ENCODE measurements around the gene CNNM4.
"Not testable (repeated sequence)": the region's sequence is repeated elsewhere in the genome, so short reads cannot be mapped to it uniquely, and the experiment has no call there.

The CNNM4 gene

GRCh38 chr2:96795076-96795475 lies 34.4 kb downstream of the CNNM4 start:
- DNase-seq, result no peak

DNA sequence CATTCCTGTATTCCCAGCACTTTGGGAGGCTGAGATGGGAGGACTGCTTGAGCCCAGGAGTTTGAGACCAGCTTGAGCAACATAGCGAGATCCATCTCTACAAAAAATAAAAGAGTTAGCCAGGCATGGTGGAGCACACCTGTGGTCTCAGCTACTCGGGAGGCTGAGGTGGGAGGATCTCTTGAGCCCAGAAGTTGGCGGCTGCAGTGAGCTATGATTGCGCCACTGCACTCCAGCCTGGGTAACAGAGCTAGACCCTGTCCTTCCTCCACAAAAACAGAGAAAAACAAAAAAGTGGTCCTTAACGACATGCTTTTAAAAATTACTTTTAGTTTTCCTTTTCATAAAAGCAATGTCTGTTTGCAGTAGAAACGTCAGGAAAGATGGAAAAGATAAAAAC lies 35.8 kb downstream of the CNNM4 start:
- DNase-seq, result not testable (repeated sequence)

- no peak for DNase-seq
Measured at GRCh38 chr2:96797066-96797625, 36.4 kb downstream of the CNNM4 start.

- DNase-seq, result no peak
Measured at GRCh38 chr2:96798733-96799622, 38.3 kb downstream of the CNNM4 start.

GRCh38 chr2:96799623-96799935 lies 38.9 kb downstream of the CNNM4 start:
- DNase-seq, result no peak

- no peak for DNase-seq
Measured at GRCh38 chr2:96800061-96801004, 39.6 kb downstream of the CNNM4 start.

GRCh38 chr2:96801005-96801785 lies 40.5 kb downstream of the CNNM4 start:
- DNase-seq, result peak; percentile 58

DNA sequence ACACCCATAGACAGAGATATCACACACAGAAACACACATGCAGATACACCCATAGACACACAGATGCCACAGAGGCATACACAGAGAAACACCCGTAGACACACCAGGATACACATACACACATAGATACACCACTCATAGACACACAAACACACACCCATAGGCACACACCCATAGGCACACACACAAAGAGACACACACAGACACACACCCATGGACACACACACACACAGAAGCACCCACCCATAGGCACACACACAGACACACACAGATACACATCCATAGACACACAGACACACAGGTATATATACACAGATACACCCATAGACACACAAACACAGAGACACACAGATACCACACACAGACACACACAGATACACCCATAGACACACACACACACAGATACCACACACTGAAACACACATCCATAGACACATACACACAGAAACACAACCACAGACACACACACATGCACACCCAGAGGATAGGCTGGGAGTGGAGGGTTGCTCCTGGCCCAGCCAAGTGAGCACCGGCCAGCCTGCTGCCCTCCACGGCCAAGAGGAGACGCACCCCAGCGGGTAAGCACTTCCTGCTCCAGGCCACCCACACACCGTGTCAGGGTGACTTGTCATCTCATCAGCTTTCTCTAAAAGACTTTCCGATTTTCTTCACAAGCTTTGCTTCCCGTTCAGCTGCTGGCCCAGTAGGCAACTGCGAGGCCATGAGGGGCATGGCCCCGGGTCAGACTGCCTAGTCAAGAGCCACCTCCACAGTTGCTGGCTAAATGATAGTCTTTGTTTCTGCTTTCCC lies 41.3 kb downstream of the CNNM4 start:
- no peak for DNase-seq

- DNase-seq, result no peak
Measured at GRCh38 chr2:96802721-96803120, 42.0 kb downstream of the CNNM4 start.

GRCh38 chr2:96804986-96805385 lies 44.3 kb downstream of the CNNM4 start:
- DNase-seq, result no peak

GRCh38 chr2:96805946-96806345 lies 45.2 kb downstream of the CNNM4 start:
- DNase-seq, result not testable (repeated sequence)

GRCh38 chr2:96806468-96807126 lies 45.9 kb downstream of the CNNM4 start:
- no peak for DNase-seq

DNA sequence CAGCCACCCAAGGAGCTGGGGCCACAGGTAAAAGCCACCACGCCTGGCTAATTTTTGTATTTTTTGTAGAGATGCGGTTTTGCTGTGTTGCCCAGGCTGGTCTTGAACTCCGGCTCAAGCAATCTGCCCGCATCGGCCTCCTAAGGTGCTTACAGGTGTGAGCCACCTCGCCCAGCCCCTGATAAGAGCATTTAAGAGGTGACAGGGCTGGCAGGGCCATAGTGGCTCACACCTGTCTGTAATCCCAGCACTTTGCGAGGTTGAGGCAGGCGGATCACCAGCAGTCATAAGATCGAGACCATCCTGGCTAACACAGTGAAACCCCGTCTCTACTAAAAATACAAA lies 46.4 kb downstream of the CNNM4 start:
- no peak for DNase-seq

- no peak for DNase-seq
Measured at GRCh38 chr2:96808176-96808837, 47.6 kb downstream of the CNNM4 start.

DNA sequence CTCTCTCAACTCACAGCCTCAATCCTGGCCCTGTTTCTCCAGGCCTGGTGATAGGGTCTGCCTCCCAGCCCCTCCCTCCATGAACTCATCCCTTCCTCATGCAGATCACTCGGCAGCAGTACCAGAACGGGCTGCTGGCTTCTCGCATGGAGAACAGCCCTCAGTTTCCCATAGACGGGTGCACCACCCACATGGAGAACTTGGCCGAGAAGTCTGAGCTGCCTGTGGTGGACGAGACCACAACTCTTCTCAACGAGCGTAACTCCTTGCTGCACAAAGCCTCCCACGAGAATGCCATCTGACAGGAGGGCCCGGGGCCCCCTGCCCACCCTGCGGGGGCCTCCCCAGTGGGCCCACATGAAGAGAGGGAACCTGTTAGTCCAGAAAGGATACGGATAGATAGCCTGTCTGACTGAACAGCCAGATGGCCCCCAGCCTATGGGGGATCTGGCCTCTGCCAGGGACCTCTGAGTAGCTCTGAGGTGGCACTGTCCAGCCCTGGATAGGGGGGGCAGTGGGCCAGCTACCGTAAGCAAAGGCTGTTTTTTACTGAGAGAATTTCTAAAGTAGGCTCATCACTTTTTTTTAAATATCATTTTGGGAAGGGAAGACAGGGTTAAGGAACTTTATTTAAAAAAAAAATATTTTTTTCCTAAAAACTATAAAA lies 48.6 kb downstream of the CNNM4 start:
- DNase-seq, result no peak

DNA sequence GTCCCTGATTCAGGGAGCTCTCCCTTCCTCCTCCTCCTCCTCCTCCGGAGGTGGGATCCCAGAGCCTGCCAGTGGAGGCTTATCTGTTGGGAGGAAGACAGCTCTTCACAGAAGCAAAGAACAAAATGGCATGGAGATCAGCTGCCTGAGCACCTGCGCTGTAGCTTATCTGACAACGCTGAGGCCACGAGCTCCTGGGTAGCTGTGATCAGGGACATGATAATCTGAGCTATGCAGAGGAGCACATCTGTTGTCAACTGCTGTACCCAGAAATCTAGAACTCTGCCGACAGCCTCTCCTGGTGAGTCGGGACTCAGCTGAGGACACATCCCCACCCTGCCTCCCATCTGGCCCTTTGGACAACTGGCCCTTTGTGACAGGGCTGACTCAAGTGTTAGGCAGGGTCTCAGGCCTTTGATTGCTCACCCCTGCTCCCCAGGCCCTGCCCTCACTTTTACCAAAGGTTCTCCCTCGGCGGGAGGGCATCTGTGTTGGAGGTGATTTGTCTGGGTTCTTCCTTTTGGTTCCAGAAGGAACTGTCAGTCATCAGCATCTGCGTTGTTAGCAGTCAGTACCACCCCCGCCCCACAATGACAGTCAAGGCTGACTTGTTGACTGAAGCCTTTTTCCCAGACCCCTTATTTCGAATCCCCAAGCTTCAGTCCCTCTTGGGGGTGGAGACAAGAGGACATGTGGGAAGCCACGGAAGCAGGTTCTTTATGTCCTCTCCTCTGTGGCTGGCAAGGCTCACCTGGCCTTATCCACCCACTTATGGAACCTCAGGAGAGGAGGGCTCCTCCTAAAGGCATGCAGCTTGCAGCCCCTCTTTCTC lies 49.5 kb downstream of the CNNM4 start:
- DNase-seq, result no peak

DNA sequence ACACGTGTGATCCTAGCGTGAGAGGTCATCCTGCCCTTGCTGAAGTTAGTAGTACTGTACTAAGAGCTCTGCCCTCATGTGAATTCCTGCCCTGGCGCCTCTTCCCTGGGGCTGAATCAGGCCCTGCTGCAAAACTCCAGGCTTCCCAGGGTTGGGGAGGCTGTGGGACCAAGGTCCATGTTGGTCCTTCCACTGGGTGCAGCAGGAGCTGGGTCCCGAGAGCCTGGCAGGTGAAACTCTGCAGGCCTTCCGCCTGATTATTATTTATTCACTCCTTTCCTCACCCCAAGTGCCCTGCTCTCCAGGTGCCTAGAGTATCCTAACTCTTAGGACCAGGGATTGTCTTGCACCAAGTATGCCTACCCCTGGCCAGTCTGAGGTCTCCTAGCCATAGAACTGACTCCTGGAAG lies 50.1 kb downstream of the CNNM4 start:
- no peak for DNase-seq

GRCh38 chr2:96811917-96812316 lies 51.2 kb downstream of the CNNM4 start:
- no peak for DNase-seq

DNA sequence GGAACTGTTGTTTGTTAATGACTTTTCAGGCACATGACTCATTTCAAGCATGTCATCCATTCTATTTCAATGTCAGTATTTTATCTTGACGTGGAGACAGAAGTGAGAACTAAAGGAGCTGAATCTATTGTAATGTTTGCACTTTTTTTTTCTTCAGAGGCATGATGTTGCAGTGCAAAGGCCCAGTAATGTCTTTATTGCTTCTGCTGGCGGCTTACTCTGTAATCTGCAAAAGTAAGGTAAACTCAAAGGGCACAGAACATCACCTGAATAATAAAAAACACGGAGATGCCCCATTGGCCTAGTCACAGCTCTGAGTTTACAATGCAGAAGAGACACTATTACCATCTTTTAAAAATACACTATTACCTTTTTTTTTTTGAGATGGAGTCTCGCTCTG lies 53.0 kb downstream of the CNNM4 start:
- no peak for DNase-seq

Data from NCI-H69 (cell line).